ENCODE data around the gene TMED9.
"Not testable (repeated sequence)": the region's sequence is repeated elsewhere in the genome, so short reads cannot be mapped to it uniquely, and the experiment has no call there.

Gene TMED9

DNA sequence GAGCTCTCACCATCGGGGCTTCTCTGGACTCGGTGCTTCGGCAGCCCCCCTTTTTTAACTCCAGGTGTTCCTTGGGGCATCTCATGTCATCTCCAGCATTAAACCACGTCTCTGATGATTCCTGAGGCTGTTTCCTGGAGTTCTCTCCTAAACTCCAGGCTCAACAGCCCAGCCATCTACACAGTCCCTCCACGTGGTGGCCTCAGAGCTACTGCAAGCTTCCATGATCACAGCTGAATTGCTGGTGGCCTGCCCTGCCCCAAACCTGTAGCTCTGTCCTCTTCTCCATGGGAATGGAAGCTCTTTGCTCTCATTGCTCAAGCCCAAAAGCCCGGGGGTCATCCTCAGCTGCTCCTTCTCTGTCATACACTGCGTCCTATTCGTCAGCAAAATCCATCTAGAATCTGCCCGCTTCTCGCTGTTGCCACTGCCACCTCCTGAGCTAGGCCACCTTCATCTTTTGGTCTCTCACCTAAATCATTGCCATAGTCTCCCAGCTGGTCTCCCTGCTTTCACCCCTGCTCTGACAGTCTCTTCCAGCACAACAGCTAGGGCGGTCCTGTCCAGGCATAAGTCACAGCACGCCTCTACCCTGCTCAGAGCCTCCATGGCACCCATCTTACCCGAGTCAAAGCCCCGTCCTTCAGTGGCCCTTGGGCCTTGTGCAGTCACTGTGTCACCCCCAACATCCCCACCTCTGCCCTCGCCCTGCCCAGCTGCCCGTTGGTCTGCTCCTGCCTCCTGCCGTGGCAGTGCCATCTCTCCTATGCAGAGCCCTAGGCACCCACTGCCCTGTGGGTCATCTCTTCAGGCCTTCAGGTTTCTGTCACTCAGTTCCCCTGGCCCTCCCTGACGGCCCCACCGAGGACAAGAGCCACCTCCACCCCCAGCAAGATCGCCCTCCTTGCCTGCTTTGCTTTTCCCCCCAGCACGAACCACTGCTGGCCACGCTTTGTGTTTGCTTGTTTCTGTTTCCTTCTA, 14.4 kb downstream of the TMED9 start:
- DNase-seq (ENCODE audit: low spot score): no peak

DNA sequence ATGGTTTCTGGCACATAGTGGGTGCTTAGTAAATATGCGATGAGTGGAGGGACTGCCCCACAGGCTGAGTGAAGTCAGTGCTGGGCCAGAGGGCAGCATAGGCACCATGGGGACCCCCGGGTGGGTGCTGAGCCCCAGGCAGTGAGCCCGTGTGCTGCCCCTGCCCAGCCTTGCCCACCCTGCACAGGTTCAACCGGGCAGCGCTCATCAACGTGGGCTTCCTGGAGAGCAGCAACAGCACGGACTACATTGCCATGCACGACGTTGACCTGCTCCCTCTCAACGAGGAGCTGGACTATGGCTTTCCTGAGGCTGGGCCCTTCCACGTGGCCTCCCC, 15.1 kb downstream of the TMED9 start:
- DNase-seq (ENCODE audit: low spot score): no peak

DNA sequence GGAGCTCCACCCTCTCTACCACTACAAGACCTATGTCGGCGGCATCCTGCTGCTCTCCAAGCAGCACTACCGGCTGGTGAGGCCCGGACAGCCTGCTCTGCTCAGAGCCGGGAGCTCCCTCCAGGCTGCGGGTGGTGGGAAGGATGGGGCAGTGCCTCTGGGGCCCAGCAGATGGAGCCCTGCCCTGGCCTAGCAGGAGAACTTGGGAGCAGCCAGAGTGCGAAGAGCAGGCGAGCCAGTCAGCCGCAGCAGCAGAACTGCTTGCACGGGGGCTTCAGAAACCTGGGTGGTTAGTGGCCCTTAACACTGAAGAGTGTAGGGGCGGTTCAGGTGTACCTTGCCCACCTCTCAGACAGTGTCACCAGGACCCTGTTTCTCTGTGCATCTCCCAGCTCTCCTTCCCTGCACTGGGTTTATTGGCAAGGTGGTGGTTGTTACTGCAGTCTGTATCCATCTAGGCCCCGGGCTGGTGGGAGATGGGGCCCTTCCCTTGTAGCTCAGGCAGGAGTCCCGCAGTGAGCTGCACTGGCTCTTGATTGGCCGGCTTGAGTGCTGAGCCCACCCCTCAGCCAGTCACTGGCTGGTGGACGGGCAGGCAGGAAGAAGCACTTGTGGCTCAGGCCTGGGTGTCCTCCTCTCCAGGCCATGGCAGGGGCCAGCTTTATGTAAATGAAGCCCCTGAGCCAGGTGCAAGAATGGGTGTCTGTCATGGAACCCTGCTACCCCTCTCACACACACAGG, 15.6 kb downstream of the TMED9 start:
- DNase-seq (ENCODE audit: low spot score): peak; percentile 66

DNA sequence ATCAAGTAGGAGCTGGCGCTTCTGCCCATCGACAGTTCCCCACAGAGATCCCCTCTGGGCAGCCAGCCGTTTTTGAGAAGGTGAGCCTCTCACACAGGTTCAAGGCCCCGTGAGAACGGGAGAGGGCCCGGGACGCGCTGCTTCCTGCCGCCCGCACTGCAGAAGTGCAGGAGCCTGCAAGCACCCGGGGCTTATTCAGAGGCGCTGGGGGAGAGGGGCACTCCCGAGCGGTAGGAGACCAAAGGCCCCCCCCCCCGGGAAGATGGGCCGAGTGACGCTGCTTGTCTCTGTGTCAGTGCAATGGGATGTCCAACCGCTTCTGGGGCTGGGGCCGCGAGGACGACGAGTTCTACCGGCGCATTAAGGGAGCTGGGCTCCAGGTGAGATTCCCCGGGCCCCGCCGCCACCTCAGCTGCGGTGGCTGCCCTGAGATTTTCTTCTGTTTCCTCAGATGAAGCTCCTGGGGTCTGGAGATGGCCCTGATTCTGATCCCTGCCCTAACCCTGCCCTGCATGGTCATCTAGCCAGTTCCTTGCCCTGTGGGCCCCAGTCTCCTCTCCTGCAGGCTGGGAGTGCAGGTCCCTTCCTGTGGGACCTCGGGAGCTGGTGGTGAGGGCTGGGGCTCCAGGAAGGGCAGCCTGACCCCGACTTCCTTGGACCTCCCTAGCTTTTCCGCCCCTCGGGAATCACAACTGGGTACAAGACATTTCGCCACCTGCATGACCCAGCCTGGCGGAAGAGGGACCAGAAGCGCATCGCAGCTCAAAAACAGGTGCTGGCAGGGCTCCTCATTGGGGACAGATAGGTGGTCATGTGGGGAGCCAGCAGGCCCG, 16.5 kb downstream of the TMED9 start:
- no peak for DNase-seq (ENCODE audit: low spot score)

DNA sequence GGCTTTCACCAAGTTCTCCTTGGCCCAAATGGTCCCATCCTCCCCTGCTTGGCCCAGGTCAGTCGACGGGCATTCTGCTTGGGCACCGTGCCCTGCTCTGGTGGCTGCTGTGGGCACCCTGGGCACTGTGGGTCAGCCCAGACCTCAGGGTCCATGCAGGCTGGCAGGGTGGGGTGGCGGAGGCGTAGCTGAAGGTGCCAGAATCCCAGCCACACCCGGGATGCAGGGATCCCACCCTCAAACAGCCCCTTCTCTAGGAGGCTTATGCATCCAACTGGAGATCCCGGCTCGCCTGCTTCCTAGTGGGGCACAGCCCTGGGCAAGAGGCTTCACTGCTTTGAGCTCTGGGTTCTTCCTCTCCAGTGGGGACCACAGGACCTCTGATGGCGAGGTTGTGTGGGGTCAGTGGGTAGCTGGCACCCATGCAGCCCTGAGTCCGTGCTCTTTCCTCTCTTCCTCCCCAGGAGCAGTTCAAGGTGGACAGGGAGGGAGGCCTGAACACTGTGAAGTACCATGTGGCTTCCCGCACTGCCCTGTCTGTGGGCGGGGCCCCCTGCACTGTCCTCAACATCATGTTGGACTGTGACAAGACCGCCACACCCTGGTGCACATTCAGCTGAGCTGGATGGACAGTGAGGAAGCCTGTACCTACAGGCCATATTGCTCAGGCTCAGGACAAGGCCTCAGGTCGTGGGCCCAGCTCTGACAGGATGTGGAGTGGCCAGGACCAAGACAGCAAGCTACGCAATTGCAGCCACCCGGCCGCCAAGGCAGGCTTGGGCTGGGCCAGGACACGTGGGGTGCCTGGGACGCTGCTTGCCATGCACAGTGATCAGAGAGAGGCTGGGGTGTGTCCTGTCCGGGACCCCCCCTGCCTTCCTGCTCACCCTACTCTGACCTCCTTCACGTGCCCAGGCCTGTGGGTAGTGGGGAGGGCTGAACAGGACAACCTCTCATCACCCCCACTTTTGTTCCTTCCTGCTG, 17.4 kb downstream of the TMED9 start:
- DNase-seq (ENCODE audit: low spot score): no peak

DNA sequence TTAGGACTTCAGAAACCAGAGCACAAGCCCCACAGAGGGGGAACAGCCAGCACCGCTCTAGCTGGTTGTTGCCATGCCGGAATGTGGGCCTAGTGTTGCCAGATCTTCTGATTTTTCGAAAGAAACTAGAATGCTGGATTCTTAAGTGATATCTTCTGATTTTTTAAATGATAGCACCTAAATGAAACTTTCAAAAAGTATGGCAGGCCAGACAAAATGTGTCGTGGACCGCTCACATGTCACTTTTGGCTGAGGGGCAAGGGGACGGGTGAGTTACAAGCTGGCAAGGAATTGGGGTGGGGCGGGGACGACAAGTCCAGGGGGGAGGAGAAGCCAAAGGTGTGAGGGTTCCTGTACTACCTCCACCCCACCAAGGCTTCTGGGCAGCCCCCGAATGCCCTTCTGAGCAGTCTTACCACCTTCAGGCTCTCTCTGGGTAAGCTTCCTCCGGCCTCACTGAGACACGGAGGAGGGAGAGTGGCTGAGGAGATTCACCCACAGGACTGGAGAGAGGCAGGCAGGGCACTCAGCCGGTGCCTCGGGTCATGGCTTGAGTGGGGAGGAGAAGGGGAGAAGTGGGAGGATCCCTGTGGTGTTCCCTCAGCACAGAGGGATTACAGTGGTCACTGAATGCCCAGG, 18.2 kb downstream of the TMED9 start:
- DNase-seq (ENCODE audit: low spot score): no peak

DNA sequence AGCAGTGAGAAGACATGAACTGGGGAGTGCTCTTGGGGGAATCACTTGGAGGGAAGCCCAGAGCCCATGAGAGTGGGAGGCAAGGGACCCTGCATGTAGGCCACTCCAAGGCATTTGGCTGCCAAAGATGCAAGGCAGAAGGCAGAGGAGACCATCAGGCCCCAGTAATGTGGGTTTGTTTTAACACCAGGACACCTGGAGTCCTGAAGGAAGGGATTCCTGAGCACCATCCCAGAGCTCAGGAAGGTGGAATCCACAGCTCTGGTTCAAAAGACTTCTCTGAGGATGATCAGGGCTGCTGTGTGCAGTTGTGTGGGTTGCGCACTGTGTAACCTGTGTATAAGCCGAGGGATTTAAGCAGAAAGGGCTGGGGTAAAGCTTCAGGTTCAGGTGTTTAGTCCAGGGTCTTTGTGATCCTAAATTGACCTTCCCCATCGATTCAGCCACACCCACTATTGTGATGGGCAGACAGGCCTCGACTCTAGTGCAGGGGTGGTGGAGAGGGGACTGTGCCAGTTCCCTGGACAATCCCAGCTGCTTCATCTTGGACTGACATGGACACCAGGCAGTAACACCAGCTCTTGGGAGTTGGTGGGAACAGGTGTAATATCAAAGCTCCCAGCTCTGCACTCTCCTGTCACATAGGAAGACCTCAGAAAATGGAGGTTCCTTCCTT, 18.9 kb downstream of the TMED9 start:
- no peak for DNase-seq (ENCODE audit: low spot score)

DNA sequence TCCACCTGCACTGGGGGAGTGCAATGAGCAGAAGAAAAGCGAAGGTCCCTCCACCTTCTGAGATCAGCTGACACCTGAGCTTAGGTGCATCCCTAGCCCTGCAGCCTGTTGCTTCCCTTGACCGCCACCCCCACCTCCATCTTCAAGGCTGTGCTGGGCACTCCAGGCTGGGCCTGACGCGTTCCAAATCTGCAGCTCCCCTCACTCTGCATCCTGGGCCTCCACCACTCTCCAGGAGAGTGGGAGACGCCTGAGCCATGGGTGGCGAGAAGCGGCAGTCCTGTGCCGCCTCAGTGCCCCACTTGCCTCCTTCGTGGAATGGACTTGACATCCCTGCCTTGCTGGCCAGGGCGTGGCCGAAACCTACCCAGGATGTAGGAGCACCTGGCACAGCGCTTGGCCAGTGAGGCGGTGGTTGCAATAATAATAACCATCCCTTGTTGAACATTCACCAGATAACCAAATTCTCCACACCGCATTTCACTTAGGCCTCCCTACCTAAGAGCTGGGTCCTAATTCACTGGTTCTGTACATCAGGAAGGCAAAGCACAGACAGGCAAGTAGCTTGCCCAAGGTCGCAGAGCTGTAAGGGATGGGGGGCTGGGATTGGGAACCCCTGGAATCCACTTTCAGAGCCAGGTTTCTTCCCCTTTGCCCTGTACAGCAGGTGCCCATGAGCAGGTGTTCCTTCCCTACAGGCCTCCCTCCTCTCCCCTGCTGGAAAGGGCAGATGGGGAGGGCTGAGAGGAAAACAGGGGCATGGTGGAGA, 19.6 kb downstream of the TMED9 start:
- DNase-seq (ENCODE audit: low spot score): no peak

DNA sequence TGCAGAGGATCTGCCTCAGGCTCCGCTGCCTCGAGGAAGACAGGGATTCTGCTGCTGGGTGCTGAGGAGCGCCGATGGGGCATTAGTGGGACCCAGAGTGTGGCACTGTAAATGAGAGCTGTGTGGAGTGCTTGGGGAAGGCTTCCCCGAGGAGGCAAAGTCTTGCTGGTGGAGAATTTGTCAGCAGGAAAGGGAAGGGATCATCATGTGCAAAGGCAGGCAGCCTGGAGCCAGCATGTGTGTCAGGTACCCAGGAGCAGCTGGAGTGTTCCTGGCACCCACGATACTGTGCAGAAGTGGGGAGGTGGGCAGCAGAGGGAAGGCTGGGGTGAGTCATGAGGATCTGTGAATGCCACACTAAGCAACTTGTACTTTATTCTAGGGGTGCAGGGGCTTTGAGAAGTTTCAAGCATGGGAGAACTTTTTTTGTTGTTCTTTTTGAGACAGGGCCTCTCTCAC, 20.2 kb downstream of the TMED9 start:
- no peak for DNase-seq (ENCODE audit: low spot score)

DNA sequence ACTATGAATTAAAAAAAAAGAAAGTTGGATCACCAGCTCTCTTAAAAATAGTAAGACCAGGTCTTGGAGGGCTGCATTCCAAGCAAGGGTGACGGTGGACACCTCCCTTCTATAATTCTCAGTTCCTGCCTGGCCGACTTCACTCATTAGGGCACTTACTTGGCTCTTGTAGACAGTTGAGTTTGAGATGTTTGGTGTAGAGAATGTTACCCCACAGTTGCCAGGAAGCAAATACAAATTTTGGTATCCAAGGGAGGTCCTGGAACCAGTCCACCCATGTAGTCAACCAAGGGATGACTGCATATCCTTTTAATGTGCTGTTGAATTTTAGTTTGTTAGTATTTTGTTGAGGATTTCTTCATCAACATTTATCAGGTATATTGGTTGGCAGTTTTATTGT, 28.6 kb downstream of the TMED9 start:
- DNase-seq (ENCODE audit: low spot score): no peak

DNA sequence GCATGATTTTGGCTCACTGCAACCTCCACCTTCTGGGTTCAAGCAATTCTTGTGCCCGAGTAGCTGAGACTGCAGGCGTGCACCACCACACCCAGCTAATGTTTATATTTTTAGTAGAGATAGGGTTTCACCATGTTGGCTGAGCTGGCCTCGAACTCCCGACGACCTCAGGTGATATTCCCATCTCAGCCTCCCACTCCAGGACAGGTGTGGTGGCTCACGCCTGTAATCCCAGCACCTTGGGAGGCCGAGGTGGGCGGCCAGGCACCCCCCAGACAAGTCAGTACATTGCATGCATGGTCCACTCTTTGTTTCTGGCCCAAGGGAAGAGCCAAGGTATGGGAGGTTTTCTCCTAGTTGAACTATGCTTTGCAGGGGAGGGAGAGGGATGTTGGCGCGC, 32.2 kb downstream of the TMED9 start:
- DNase-seq (ENCODE audit: low spot score): not testable (repeated sequence)

DNA sequence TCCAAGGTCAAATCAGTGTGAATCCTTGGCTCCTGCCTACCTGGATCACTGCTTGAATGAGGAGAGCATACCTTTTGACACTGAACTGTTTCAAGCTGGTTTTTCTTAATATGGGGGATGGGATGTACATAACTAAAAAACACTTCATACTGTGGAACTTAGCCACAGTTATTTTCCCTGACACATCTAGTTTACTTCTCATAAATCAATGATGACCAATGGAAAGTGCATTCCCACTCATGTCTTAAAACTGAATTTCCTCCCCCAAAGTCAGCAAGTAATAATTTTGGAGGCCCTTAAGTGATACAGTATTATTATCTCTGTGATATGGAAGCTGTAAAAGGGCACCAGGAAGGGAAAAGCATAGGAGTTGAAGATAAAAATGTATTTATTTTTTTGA, 38.2 kb downstream of the TMED9 start:
- not testable (repeated sequence) for DNase-seq (ENCODE audit: low spot score)

DNA sequence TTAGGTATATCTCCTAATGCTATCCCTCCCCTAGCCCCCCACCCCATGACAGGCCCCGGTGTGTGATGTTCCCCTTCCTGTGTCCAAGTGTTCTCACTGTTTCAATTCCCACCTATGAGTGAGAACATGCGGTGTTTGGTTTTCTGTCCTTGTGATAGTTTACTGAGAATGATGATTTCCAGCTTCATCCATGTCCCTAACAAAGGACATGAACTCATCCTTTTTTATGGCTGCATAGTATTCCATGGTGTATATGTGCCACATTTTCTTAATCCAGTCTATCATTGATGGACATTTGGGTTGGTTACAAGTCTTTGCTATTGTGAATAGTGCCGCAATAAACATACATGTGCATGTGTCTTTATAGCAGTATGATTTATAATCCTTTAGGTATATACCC, 42.9 kb downstream of the TMED9 start:
- not testable (repeated sequence) for DNase-seq (ENCODE audit: low spot score)

DNA sequence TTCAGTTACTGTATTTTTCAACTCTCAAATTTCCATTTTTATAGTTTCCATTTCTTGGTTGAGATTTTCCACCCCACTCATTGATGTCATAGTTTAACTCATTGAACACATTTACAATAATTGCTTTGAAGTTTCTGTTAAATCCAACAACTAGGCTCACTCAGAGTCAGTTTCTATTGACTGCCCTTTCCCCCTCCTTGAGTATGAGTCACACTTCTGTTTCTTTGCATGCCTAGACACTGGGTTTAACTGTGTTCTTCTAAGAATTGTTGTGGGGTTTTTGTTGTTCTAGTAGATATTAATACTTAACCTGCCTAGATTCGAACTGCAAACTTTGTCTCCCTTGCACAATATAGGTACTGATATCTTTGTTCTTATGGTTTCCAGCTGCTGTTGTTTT, 53.5 kb downstream of the TMED9 start:
- DNase-seq (ENCODE audit: low spot score): not testable (repeated sequence)
